ENCODE results near the gene MYO9A. TPM values are rescaled to one million over a fixed set of nuclear protein-coding genes. Genes with fewer than 3 reads are reported as not detected.

MYO9A gene
- total and polyA plus RNA-seq, 10 of the 15 experiments (the other 5 are each of a cell fraction or from before 2014, with no cell fraction given), result 3.3 to 25.3 (median 12.2) TPM

- FAIRE-seq (peak; percentile 7), DNase-seq (ENCODE audit: low read depth, low spot score) (no peak), ATAC-seq (no peak)
- WGBS (ENCODE audit: insufficient coverage, insufficient replicate concordance, low lambda C conversion rate, missing lambda C conversion rate), result 100% methylated on average over 1 of the region's 1 CpG
- Histone ChIP-seq H3K27ac (ENCODE audit: control insufficient read depth, insufficient read depth) (no peak overlapping the region), H4K20me1 (ENCODE audit: control insufficient read depth, insufficient read depth) (no peaks in the 10 kb centered on the region), H3K27me3 (replicated peaks in 1 of 2; ENCODE audit: control insufficient read depth in 2 of 2, insufficient read depth in 2 of 2, low read length in 1 of 2) (no peaks in the 10 kb centered on the region), H2AFZ (ENCODE audit: control insufficient read depth, low read depth, low read length) (no peak overlapping the region), H3K4me2 (ENCODE audit: control insufficient read depth, insufficient read depth) (no peak overlapping the region), H3K36me3 (ENCODE audit: control insufficient read depth in 2 of 2, insufficient read depth in 2 of 2, low read length in 1 of 2) (no peaks in the 10 kb centered on the region), H3K9ac (ENCODE audit: control insufficient read depth, insufficient read depth, low read length) (no peak overlapping the region), H3K9me3 (replicated peaks; ENCODE audit: control insufficient read depth, insufficient read depth, low read length) (no peaks in the 10 kb centered on the region), H3K4me3 (no peak overlapping the region), H3K79me2 (ENCODE audit: control insufficient read depth, insufficient read depth, low read length) (no peaks in the 10 kb centered on the region), H3K4me1 (ENCODE audit: control insufficient read depth, insufficient read depth, low read length) (no peaks in the 10 kb centered on the region)
- no TSS peak for BruUV-seq (replicated peaks)
- TF ChIP-seq HSF1 (IDR thresholded peaks at IDR 0.05; ENCODE audit: low read depth, low read length), result no peak
- TF ChIP-seq, protein P1, sequence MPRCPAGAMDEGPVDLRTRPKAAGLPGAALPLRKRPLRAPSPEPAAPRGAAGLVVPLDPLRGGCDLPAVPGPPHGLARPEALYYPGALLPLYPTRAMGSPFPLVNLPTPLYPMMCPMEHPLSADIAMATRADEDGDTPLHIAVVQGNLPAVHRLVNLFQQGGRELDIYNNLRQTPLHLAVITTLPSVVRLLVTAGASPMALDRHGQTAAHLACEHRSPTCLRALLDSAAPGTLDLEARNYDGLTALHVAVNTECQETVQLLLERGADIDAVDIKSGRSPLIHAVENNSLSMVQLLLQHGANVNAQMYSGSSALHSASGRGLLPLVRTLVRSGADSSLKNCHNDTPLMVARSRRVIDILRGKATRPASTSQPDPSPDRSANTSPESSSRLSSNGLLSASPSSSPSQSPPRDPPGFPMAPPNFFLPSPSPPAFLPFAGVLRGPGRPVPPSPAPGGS (IDR thresholded peaks at IDR 0.05; ENCODE audit: borderline replicate concordance, insufficient read depth, low read depth, low read length, poor library complexity, severe bottlenecking), result no peak
- TF ChIP-seq WRNIP1 (IDR thresholded peaks at IDR 0.05; ENCODE audit: borderline replicate concordance, low read depth, low read length), result no peak
- TF ChIP-seq HCFC1 (IDR thresholded peaks at IDR 0.05; ENCODE audit: low read length), result no peak
- no peak for TF ChIP-seq CHD4 (IDR thresholded peaks at IDR 0.05)
- no peak for TF ChIP-seq GABPA (IDR thresholded peaks at IDR 0.05; ENCODE audit: low read depth)
- TF ChIP-seq STAT1 (conservative IDR thresholded peaks at IDR 0.05), result no peak
- TF ChIP-seq GATAD2B (conservative IDR thresholded peaks at IDR 0.05; ENCODE audit: low read depth), result no peak
- TF ChIP-seq, protein P2, sequence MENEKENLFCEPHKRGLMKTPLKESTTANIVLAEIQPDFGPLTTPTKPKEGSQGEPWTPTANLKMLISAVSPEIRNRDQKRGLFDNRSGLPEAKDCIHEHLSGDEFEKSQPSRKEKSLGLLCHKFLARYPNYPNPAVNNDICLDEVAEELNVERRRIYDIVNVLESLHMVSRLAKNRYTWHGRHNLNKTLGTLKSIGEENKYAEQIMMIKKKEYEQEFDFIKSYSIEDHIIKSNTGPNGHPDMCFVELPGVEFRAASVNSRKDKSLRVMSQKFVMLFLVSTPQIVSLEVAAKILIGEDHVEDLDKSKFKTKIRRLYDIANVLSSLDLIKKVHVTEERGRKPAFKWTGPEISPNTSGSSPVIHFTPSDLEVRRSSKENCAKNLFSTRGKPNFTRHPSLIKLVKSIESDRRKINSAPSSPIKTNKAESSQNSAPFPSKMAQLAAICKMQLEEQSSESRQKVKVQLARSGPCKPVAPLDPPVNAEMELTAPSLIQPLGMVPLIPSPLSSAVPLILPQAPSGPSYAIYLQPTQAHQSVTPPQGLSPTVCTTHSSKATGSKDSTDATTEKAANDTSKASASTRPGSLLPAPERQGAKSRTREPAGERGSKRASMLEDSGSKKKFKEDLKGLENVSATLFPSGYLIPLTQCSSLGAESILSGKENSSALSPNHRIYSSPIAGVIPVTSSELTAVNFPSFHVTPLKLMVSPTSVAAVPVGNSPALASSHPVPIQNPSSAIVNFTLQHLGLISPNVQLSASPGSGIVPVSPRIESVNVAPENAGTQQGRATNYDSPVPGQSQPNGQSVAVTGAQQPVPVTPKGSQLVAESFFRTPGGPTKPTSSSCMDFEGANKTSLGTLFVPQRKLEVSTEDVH (IDR thresholded peaks at IDR 0.05; ENCODE audit: low read depth, partially characterized antibody), result no peak
- TF ChIP-seq SPI1 (IDR thresholded peaks at IDR 0.05; ENCODE audit: borderline replicate concordance, insufficient read depth, low read depth, low read length), result no peak
- TF ChIP-seq ZSCAN29 (IDR thresholded peaks at IDR 0.05), result no peak
- no peak for TF ChIP-seq YBX1 (IDR thresholded peaks at IDR 0.05)
- ChIA-PET POLR2A (no interaction called here), RAD21 (ENCODE audit: unreplicated experiment) (no interaction called here), CTCF (no interaction called here), SMC1A (ENCODE audit: uncharacterized antibody, unreplicated experiment) (interaction anchor here (1.0 to 1.5 kb wide), 2 partner anchors 16 to 65 kb away, joined by 3 read pairs; no protein-coding TSS in a partner anchor)
- in situ Hi-C loops (cut with MboI) (no loop called here), intact Hi-C loops (cut with micrococcal nuclease; ENCODE audit: unreplicated experiment) (no loop called here)
These were observed 172.9 kb downstream of the MYO9A start for GRCh38 chr15:71945012-71945411.

Data from GM12878 (cell line).